ENCODE measurements around the gene MEIS2. TPM values are rescaled to one million over a fixed set of nuclear protein-coding genes. Genes with fewer than 3 reads are reported as not detected.

The MEIS2 gene
- total and polyA plus RNA-seq, 12 donors = 21.1 to 64.5 (median 48.5) TPM

GRCh38 chr15:37028625-37029296 lies 71.6 kb downstream of the MEIS2 start:
- H3K27ac ChIP-seq = no peak overlapping the region
- no peaks in the 10 kb centered on the region for H3K27me3 ChIP-seq
- no peak for DNase-seq
- H3K9me3 ChIP-seq = no peaks in the 10 kb centered on the region
- H3K4me3 ChIP-seq = no peak overlapping the region
- 41 to 49% methylated on average over 4 of the region's 4 CpGs for WGBS, 2 donors
- intact Hi-C loops (cut with DNase I) = no loop called here
- peak in 1 of 8 donors; percentile 24 for ATAC-seq
- H3K36me3 ChIP-seq = no peaks in the 10 kb centered on the region
- no peak for TF ChIP-seq CTCF (IDR thresholded peaks at IDR 0.05)
- H3K4me1 ChIP-seq = peaks cover 0 to 68% (median 13%) of the 10 kb centered on the region in 9 donors

GRCh38 chr15:37020852-37021251 lies 79.5 kb downstream of the MEIS2 start:
- Histone ChIP-seq H3K27me3 (no peaks in the 10 kb centered on the region), H3K36me3 (no peaks in the 10 kb centered on the region), H3K27ac (peak overlapping the region in 6 of 10 donors; percentile 56 to 76 (median 74)), H3K9me3 (no peaks in the 10 kb centered on the region), H3K4me1 (peaks cover under 1 to 67% (median 25%) of the 10 kb centered on the region in 9 donors), H3K4me3 (no peak overlapping the region)
- intact Hi-C loops (cut with DNase I) = no loop called here
- no peak for ATAC-seq
- DNase-seq = no peak
- TF ChIP-seq CTCF (IDR thresholded peaks at IDR 0.05) = no peak

- peak; percentile 31 to 67 (median 52) for ATAC-seq
- Histone ChIP-seq H3K27ac (peak overlapping the region; percentile 47 to 76 (median 72)), H3K9me3 (no peaks in the 10 kb centered on the region), H3K27me3 (no peaks in the 10 kb centered on the region), H3K36me3 (no peaks in the 10 kb centered on the region), H3K4me3 (peak overlapping the region in 4 of 10 donors; percentile 9 to 23 (median 13)), H3K4me1 (peaks cover 5 to 67% (median 36%) of the 10 kb centered on the region in 9 donors)
- intact Hi-C loops (cut with DNase I) = loop anchor here in 4 of 10 donors (5.0 to 10.0 kb wide), 3 partner anchors 73 to 78 kb away; no protein-coding TSS in a partner anchor
- no peak for TF ChIP-seq CTCF (IDR thresholded peaks at IDR 0.05)
- no peak for DNase-seq
- 22 to 25% methylated on average over 18 of the region's 18 CpGs for WGBS, 2 donors
These were observed 80.6 kb downstream of the MEIS2 start for GRCh38 chr15:37019479-37020433.

- Histone ChIP-seq H3K36me3 (no peaks in the 10 kb centered on the region), H3K4me1 (peaks cover 5 to 75% (median 44%) of the 10 kb centered on the region in 9 donors), H3K4me3 (no peak overlapping the region), H3K9me3 (no peaks in the 10 kb centered on the region), H3K27ac (peak overlapping the region in 6 of 10 donors; percentile 43 to 89 (median 79)), H3K27me3 (no peaks in the 10 kb centered on the region)
- WGBS, 2 donors = 89 to 90% methylated on average over 11 of the region's 11 CpGs
- ATAC-seq (no peak), DNase-seq (no peak)
- intact Hi-C loops (cut with DNase I) = loop anchor here in 4 of 10 donors (5.0 to 10.0 kb wide), 3 partner anchors 75 to 80 kb away; no protein-coding TSS in a partner anchor
- no peak for TF ChIP-seq CTCF (IDR thresholded peaks at IDR 0.05)
These were observed 83.2 kb downstream of the MEIS2 start for GRCh38 chr15:37017031-37017625.

All from heart right ventricle (tissue), 16 donors.